OCI-LY7 (cell line): ENCODE measurements around the gene HOXA3.

Experiments
- CTCF ChIP-seq: fragments of 200-600 bp; sonication (generic); conservative IDR thresholded peaks from 2 replicates; pipeline ENCODE4 v1.5.1; 2014; ENCODE audit warnings: mild to moderate bottlenecking, antibody characterized with exemption, low read length, moderate library complexity, mixed read lengths
- EZH2phosphoT487 ChIP-seq: fragments of 200-600 bp; sonication (generic); IDR thresholded peaks from 2 replicates; pipeline ENCODE4 v1.6.1; 2018; ENCODE audit warnings: low read depth, borderline replicate concordance, mild to moderate bottlenecking, mixed run types, antibody characterized with exemption, low read length, moderate library complexity, mixed read lengths

GRCh38 chr7:27161721-27162560 lies 9.6 kb upstream of the HOXA3 start:
- TF ChIP-seq CTCF (no peak), EZH2phosphoT487 (no peak)
